Stomach (tissue), 9 donors: ENCODE data around the gene NCKAP5. TPM values are rescaled to one million over a fixed set of nuclear protein-coding genes. Genes with fewer than 3 reads are reported as not detected.

Experiments used
- DNase-seq, 2 donors: peaks; one replicate each; pipeline versions ENCODE4 v3.0.0 to v3.0.0-alpha.2; 2013 to 2019
- H3K27ac ChIP-seq, 5 donors: fragments of 200-600 bp in 4 of 5; sonication (generic) in 4 of 5; one replicate each; pipeline ENCODE4 v1.5.1; 2013 to 2019; ENCODE audit warnings: mild to moderate bottlenecking in 1 of 5, moderate library complexity in 1 of 5
- H3K27me3 ChIP-seq, 3 donors: fragments of 200-600 bp; sonication (generic); one replicate each; pipeline ENCODE4 v1.5.1; 2017 to 2019; ENCODE audit warnings: mixed run types in 1 of 3
- H3K36me3 ChIP-seq, 4 donors: fragments of 200-600 bp; sonication (generic); 1 replicate in 3 of 4; 2 replicates in 1 of 4; pipeline ENCODE4 v1.5.1; 2016 to 2019
- H3K4me1 ChIP-seq, 4 donors: fragments of 200-600 bp; sonication (generic); one replicate each; pipeline ENCODE4 v1.5.1; 2016 to 2019
- H3K4me3 ChIP-seq, 4 donors: fragments of 200-600 bp; sonication (generic) in 3 of 4; one replicate each; pipeline ENCODE4 v1.5.1; 2016 to 2019; ENCODE audit warnings: mild to moderate bottlenecking in 1 of 4
- H3K9me3 ChIP-seq, 4 donors: fragments of 200-600 bp; sonication (generic); one replicate each; pipeline ENCODE4 v1.5.1; 2016 to 2019
- EP300 ChIP-seq: sonication (generic); formaldehyde crosslinking; IDR thresholded peaks from one replicate; pipeline ENCODE4 v1.6.1; 2017; ENCODE audit warnings: antibody characterized with exemption
- POLR2A ChIP-seq, 4 donors: fragments of 450-650 bp; IDR thresholded peaks; one replicate each; pipeline ENCODE4 v1.6.1; 2016; ENCODE audit warnings: antibody characterized with exemption in 4 of 4, control low read depth in 2 of 4, mild to moderate bottlenecking in 1 of 4, moderate library complexity in 1 of 4
- POLR2AphosphoS5 ChIP-seq, 3 donors: sonication (generic); formaldehyde crosslinking; IDR thresholded peaks; one replicate each; pipeline ENCODE4 v1.6.1; 2016; ENCODE audit warnings: antibody characterized with exemption in 3 of 3
- WGBS, 5 donors: extraction: QIAGEN DNeasy Blood & Tissue Kit in 3 of 5; methylation state at CpG; one replicate each; pipeline versions ENCODE4 v1.1.5 to v1.1.7; 2013 to 2018; 5-methylcytosine and 5-hydroxymethylcytosine counted together
- intact Hi-C: fragments of 100-400 bp; cut with DNase I; formaldehyde crosslinking; loops from one replicate; pipeline ENCODE4 v1.15.1; 2023; ENCODE audit warnings: low total_unique reads
- polyA plus RNA-seq, 3 donors: library from polyadenylated mRNA; stranded (reverse); fragments of 200-250 nt; gene quantifications; one replicate each; pipeline ENCODE4 v1.2.3, GENCODE V29; 2013
- total RNA-seq, 5 donors: library from RNA; depleted of rRNA; stranded (reverse); fragments of >200 nt; gene quantifications; one replicate each; pipeline versions ENCODE4 v1.1.0 to v1.2.3, GENCODE V29; 2014 to 2016
- TF ChIP-seq, protein P1 (sequence below), 7 experiments: fragments of 450-650 bp in 4 of 7; fragments of 200-600 bp in 3 of 7; sonication (generic) in 3 of 7; IDR thresholded peaks; one replicate each; pipeline ENCODE4 v1.5.1; 2016 to 2019; ENCODE audit warnings: antibody characterized with exemption in 7 of 7, control low read depth in 2 of 7, mild to moderate bottlenecking in 1 of 7
- donor health status: healthy with polysubstance abuse.
- donor health status: Bipolar disorder and iron deficiency.
- donor health status: healthy.

NCKAP5 gene
- total and polyA plus RNA-seq, 8 donors, result 0.58 to 8.0 (median 1.6) TPM; not detected in 1

DNA sequence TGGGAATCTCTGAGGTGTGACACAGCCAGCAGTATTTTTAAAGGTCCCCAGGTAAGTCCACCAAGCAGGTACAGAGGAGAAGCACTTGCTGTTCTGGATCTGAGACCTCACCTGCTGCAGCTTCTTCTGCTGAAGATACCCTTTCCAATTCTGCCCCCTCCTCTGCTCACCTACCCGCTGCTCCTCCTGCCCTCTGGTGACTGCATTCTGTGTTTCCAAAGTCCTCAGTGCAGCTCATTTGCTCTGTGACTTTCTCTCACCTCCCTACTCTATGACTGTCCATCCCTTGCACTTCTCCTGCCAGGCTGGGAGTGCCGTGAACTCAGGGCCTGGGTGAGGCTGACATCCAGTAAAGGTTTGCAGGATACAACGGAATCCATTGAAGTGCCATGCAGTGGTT, 693.1 kb downstream of the NCKAP5 start:
- intact Hi-C loops, result no loop called here
- DNase-seq, result no peak
- no peaks in the 10 kb centered on the region for H3K27me3 ChIP-seq
- H3K36me3 ChIP-seq, result no peaks in the 10 kb centered on the region
- no peak overlapping the region for H3K4me3 ChIP-seq
- WGBS, 5 donors, result 82 to 91% (median 84%) methylated on average over 3 of the region's 3 CpGs
- no peaks in the 10 kb centered on the region for H3K9me3 ChIP-seq
- no peak for TF ChIP-seq EP300
- no peak for TF ChIP-seq POLR2AphosphoS5 (IDR thresholded peaks at IDR 0.05)
- TF ChIP-seq, protein P1, sequence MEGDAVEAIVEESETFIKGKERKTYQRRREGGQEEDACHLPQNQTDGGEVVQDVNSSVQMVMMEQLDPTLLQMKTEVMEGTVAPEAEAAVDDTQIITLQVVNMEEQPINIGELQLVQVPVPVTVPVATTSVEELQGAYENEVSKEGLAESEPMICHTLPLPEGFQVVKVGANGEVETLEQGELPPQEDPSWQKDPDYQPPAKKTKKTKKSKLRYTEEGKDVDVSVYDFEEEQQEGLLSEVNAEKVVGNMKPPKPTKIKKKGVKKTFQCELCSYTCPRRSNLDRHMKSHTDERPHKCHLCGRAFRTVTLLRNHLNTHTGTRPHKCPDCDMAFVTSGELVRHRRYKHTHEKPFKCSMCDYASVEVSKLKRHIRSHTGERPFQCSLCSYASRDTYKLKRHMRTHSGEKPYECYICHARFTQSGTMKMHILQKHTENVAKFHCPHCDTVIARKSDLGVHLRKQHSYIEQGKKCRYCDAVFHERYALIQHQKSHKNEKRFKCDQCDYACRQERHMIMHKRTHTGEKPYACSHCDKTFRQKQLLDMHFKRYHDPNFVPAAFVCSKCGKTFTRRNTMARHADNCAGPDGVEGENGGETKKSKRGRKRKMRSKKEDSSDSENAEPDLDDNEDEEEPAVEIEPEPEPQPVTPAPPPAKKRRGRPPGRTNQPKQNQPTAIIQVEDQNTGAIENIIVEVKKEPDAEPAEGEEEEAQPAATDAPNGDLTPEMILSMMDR (IDR thresholded peaks at IDR 0.05), result no peak
- TF ChIP-seq POLR2A (IDR thresholded peaks at IDR 0.05), result no peak
- H3K4me1 ChIP-seq, result no peaks in the 10 kb centered on the region
- no peak overlapping the region for H3K27ac ChIP-seq

DNA sequence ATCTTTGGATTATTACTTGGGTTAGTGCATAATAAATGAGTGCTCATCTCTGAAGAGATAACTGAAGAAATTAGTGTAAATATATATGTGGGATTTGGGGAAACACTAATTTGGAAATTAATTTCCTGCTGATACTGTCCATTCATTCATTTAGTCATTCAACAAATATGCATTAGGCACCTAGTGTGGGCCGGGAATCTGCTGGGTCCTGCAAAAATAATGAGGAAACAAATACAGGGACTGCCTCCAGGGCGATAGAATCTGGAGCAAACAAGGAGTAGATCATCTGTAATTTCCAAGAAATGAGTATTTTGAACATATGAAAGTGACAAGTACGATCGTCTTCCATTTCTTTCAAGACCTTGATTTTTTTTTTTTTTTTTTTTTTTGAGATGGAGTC, 694.5 kb downstream of the NCKAP5 start:
- DNase-seq, result no peak
- TF ChIP-seq, protein P1 (IDR thresholded peaks at IDR 0.05), result no peak
- TF ChIP-seq POLR2A (IDR thresholded peaks at IDR 0.05), result no peak
- no peak for TF ChIP-seq EP300
- TF ChIP-seq POLR2AphosphoS5 (IDR thresholded peaks at IDR 0.05), result no peak
- Histone ChIP-seq H3K27me3 (no peaks in the 10 kb centered on the region), H3K27ac (no peak overlapping the region), H3K4me1 (no peaks in the 10 kb centered on the region), H3K36me3 (no peaks in the 10 kb centered on the region), H3K4me3 (no peak overlapping the region), H3K9me3 (no peaks in the 10 kb centered on the region)
- intact Hi-C loops, result no loop called here
- WGBS, 5 donors, result 90 to 94% (median 91%) methylated on average over 4 of the region's 4 CpGs

DNA sequence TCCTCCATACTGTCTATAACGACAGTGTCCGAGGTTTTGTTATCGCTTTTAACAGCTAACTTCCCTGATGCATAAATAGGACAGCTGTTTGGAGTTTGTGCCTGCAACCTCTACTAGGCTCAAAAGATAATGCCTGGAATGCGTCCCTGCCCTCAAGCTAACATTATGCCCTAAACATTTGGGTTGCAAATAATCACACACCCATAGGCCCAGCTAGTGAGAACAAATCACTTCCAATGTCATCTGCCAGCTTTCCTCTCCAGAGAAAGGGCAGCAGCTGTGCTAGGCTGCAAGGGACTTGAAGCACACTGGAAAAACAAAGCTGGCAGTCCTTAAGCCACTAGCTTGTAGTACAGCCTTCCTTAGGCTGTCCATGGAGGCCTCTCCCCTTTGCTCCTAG, 696.4 kb downstream of the NCKAP5 start:
- DNase-seq, result no peak
- Histone ChIP-seq H3K4me3 (no peak overlapping the region), H3K27me3 (no peaks in the 10 kb centered on the region), H3K27ac (no peak overlapping the region), H3K36me3 (no peaks in the 10 kb centered on the region), H3K4me1 (no peaks in the 10 kb centered on the region), H3K9me3 (no peaks in the 10 kb centered on the region)
- 65 to 78% (median 68%) methylated on average over 4 of the region's 4 CpGs for WGBS, 5 donors
- TF ChIP-seq POLR2AphosphoS5 (IDR thresholded peaks at IDR 0.05) (no peak), POLR2A (IDR thresholded peaks at IDR 0.05) (no peak), EP300 (no peak)
- TF ChIP-seq, protein P1 (IDR thresholded peaks at IDR 0.05), result no peak
- intact Hi-C loops, result no loop called here

DNA sequence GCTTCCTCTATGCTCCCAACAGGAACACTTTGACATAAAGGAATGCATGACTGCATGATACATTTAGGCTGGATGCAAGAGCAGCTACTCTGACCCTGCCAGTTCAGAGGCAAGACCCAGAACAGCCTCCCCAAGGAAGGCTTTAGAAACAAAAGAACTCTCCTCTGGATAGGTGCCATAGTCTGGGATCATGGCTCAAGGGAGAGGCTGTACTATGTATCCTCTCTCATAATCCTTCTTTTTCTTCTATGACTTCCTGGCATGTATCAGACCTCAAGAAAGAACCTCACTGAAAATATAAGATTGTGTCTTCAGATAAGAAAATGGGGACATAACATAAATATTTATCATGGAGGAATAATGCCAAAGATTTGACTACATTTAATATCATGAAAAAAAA, 704.3 kb downstream of the NCKAP5 start:
- Histone ChIP-seq H3K36me3 (no peaks in the 10 kb centered on the region), H3K4me3 (no peak overlapping the region), H3K27me3 (no peaks in the 10 kb centered on the region), H3K27ac (no peak overlapping the region), H3K4me1 (no peaks in the 10 kb centered on the region), H3K9me3 (no peaks in the 10 kb centered on the region)
- DNase-seq, result no peak
- intact Hi-C loops, result no loop called here
- TF ChIP-seq POLR2A (IDR thresholded peaks at IDR 0.05) (no peak), EP300 (no peak), POLR2AphosphoS5 (IDR thresholded peaks at IDR 0.05) (no peak)
- TF ChIP-seq, protein P1 (IDR thresholded peaks at IDR 0.05), result no peak
